ENCODE measurements around the gene ANKIB1.

- no peak for TF ChIP-seq POLR2AphosphoS5 (IDR thresholded peaks at IDR 0.05; ENCODE audit: borderline replicate concordance, low read depth, low read length)
- no peak for TF ChIP-seq FOXP2 (optimal IDR thresholded peaks at IDR 0.05; ENCODE audit: control extremely low read depth, extremely low read length, insufficient read depth)
Observed at GRCh38 chr7:92352009-92352408, 106.2 kb downstream of the ANKIB1 start.

Measured in SK-N-MC (cell line).